Kidney (tissue), 14 donors: Measurements from ENCODE around the gene ZKSCAN4. TPM values are rescaled to one million over a fixed set of nuclear protein-coding genes. Genes with fewer than 3 reads are reported as not detected.

Experiments
- DNase-seq, 5 donors: peaks; one replicate each; pipeline ENCODE4 v3.0.0-alpha.2; 2013 to 2020
- FAIRE-seq: peaks from 2 replicates; lab custom pipeline; 2012; peaks lifted over from hg19 to GRCh38; lab: Jason Lieb, UNC
- H3K27ac ChIP-seq, 2 donors: one replicate each; pipeline ENCODE4 v1.7.0; 2013; ENCODE audit warnings: low read depth in 2 of 2, low read length in 2 of 2, inconsistent platforms in 1 of 2
- H3K27me3 ChIP-seq: one replicate; pipeline ENCODE4 v1.7.1; 2013; ENCODE audit warnings: low read length, inconsistent platforms; ENCODE audit not compliant: control insufficient read depth, insufficient read depth
- H3K36me3 ChIP-seq, 3 donors: one replicate each; pipeline versions ENCODE4 v1.7.0 to v1.7.1; 2013; ENCODE audit warnings: low read length in 3 of 3, control low read depth in 1 of 3, inconsistent platforms in 1 of 3; ENCODE audit not compliant: insufficient read depth in 3 of 3, control insufficient read depth in 2 of 3
- H3K4me1 ChIP-seq, 3 donors: one replicate each; pipeline versions ENCODE4 v1.7.0 to v1.7.1; 2013; ENCODE audit warnings: low read length in 3 of 3, inconsistent platforms in 1 of 3, low read depth in 1 of 3; ENCODE audit not compliant: control insufficient read depth in 2 of 3, insufficient read depth in 2 of 3
- H3K4me3 ChIP-seq, 3 donors: one replicate each; pipeline versions ENCODE4 v1.7.0 to v1.8.1; 2013; ENCODE audit warnings: low read length in 3 of 3, control low read depth in 1 of 3, inconsistent platforms in 1 of 3
- H3K9ac ChIP-seq, 3 donors: one replicate each; pipeline versions ENCODE4 v1.7.0 to v1.7.1; 2013; ENCODE audit warnings: low read length in 3 of 3, control low read depth in 1 of 3, inconsistent platforms in 1 of 3
- H3K9me3 ChIP-seq, 3 donors: one replicate each; pipeline versions ENCODE4 v1.7.0 to v1.7.1; 2013; ENCODE audit warnings: low read length in 3 of 3, control low read depth in 1 of 3, inconsistent platforms in 1 of 3; ENCODE audit not compliant: control insufficient read depth in 2 of 3, insufficient read depth in 1 of 3
- intact Hi-C: fragments of 100-400 bp; cut with DNase I; formaldehyde crosslinking; loops from one replicate; pipeline ENCODE4 v1.11.1; 2022
- polyA plus RNA-seq: library from polyadenylated mRNA; stranded (reverse); fragments of 350-450 nt; fragmentation: Illumina TruSeq; extraction: RNeasy Lipid Tissue Mini Kit (QIAGEN cat#74804); gene quantifications from one replicate; pipeline ENCODE4 v1.2.3, GENCODE V29; 2014; ENCODE audit warnings: low read depth, low replicate concordance; ENCODE audit not compliant: insufficient read depth
- total RNA-seq: library from RNA; stranded (reverse); fragmentation: NEBNext Ultra II Directional; extraction: Animal tissue kit (Norgen Biotek cat#: 25700); gene quantifications from one replicate; pipeline ENCODE4 v1.2.1, GENCODE V29; 2021
- TF ChIP-seq, protein P1 (sequence below): IDR thresholded peaks from 3 replicates; pipeline ENCODE4 v1.5.1; 2012; ENCODE audit warnings: mild to moderate bottlenecking, moderate library complexity, borderline replicate concordance; ENCODE audit not compliant: insufficient read depth; ENCODE audit errors: extremely low read depth
- donor health status: control.
- donor health status: control.
- donor health status: control.
- donor health status: control.
- donor health status: control.
- donor health status: DM: yes; HTN: yes; CAD: no.
- donor health status: Normal renal cell carcinoma (clear cell type).

ZKSCAN4 gene
- total and polyA plus RNA-seq, 2 donors from 2014 or later: 3.9 to 7.4 TPM

DNA sequence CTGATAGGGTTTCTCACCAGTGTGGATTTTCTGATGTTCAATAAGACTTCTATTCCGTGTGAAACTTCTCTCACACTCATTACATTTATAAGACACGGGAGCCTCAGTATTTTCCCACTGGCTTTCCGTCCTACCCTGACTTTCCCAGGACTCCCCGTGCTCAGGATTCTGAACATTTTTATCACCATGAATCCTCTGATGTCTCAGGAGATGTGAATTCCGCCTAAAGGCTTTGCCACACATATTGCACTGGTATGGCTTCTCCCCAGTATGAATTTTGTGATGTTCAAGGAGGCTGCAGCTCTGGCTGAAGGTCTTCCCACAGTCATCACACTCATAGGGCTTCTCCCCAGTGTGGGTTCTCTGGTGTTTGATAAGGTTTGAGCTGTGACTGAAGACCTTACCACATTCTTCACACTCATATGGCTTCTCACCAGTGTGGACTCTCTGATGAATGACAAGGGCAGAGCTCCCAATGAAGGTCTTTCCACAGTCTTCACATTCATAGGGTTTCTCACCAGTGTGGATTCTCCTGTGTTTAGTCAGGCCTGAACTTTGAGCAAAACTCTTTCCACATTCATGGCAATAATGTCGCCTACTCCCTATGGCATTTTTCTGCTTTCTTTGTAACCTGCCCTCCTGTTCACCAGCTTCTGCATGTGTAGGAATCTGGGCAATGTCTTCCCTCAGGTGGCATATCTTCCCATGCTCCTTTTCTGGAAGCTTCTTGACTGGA lies 6.7 kb downstream of the ZKSCAN4 start:
- no peak overlapping the region for H3K9ac ChIP-seq
- DNase-seq: no peak
- H3K36me3 ChIP-seq: peaks cover 5 to 21% (median 15%) of the 10 kb centered on the region in 3 donors
- no peaks in the 10 kb centered on the region for H3K9me3 ChIP-seq
- no peak for FAIRE-seq
- H3K27me3 ChIP-seq: no peaks in the 10 kb centered on the region
- TF ChIP-seq, protein P1, sequence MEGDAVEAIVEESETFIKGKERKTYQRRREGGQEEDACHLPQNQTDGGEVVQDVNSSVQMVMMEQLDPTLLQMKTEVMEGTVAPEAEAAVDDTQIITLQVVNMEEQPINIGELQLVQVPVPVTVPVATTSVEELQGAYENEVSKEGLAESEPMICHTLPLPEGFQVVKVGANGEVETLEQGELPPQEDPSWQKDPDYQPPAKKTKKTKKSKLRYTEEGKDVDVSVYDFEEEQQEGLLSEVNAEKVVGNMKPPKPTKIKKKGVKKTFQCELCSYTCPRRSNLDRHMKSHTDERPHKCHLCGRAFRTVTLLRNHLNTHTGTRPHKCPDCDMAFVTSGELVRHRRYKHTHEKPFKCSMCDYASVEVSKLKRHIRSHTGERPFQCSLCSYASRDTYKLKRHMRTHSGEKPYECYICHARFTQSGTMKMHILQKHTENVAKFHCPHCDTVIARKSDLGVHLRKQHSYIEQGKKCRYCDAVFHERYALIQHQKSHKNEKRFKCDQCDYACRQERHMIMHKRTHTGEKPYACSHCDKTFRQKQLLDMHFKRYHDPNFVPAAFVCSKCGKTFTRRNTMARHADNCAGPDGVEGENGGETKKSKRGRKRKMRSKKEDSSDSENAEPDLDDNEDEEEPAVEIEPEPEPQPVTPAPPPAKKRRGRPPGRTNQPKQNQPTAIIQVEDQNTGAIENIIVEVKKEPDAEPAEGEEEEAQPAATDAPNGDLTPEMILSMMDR: no peak
- H3K4me3 ChIP-seq: no peak overlapping the region
- peaks cover 0 to 2% (median 0%) of the 10 kb centered on the region in 3 donors for H3K4me1 ChIP-seq
- H3K27ac ChIP-seq: no peak overlapping the region
- intact Hi-C loops: no loop called here

DNA sequence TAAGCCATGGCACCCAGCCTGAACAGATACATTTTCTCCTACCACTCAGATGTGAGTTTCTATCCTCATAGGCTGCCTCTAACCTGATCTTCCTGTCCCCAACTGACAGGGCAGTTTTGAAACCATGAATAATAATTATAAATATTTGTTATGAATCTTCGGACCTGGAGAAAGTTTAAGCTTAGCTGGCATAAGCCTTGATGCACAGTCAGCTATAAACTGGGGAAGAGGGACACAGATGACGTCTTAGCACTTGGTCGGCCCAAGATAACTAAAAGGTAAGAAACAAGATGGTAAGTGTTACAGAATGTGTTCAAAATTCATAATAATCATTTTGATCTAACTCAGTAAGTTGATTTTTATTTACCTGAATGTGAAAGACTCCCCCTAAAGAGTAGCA lies 8.1 kb downstream of the ZKSCAN4 start:
- Histone ChIP-seq H3K4me3 (no peak overlapping the region), H3K36me3 (peaks cover 5 to 21% (median 15%) of the 10 kb centered on the region in 3 donors), H3K9ac (no peak overlapping the region), H3K9me3 (no peaks in the 10 kb centered on the region), H3K27ac (no peak overlapping the region), H3K27me3 (no peaks in the 10 kb centered on the region), H3K4me1 (no peaks in the 10 kb centered on the region)
- intact Hi-C loops: no loop called here
- TF ChIP-seq, protein P1: no peak
- no peak for FAIRE-seq
- no peak for DNase-seq

DNA sequence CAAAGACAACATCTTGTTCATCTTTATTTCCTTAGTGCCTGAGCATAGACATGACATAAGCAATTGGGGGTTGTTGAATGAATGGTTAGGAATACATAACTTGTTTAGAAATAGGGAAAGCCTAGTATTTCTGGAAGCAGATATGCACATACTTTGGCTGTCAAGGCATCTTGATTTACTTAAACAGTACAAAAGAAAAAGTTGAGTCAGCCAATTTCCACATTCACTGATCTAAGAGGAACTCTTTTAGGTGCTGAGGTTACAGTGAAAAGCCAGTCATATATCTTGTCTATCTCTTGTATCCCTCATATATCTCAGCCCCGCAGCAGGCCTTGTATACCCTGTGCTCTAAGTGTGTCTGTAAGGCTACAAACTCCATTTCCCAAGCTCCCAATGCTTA lies 11.6 kb downstream of the ZKSCAN4 start:
- Histone ChIP-seq H3K9ac (no peak overlapping the region), H3K36me3 (peaks cover under 1 to 10% (median 7%) of the 10 kb centered on the region in 3 donors), H3K27ac (no peak overlapping the region), H3K4me3 (no peak overlapping the region), H3K27me3 (no peaks in the 10 kb centered on the region), H3K4me1 (no peaks in the 10 kb centered on the region), H3K9me3 (no peaks in the 10 kb centered on the region)
- no peak for DNase-seq
- intact Hi-C loops: no loop called here
- FAIRE-seq: no peak
- TF ChIP-seq, protein P1: no peak
